Dermis microvascular lymphatic vessel endothelial cell (primary cell): Measurements from ENCODE around the gene C1orf50. TPM values are rescaled to one million over a fixed set of nuclear protein-coding genes. Genes with fewer than 3 reads are reported as not detected.
A peak's percentile ranks its signal among the peaks of the same experiment; 100 is the strongest.

Experiments
- DNase-seq, 2 donors: peaks; one replicate each; pipeline versions ENCODE4 v3.0.0 to v3.0.0-alpha.2; 2010; ENCODE audit warnings: low read depth in 2 of 2
- total RNA-seq: library from RNA; depleted of rRNA; stranded (reverse); fragments of >200 nt; gene quantifications from 2 replicates; pipeline ENCODE4 v1.2.1, GENCODE V29; 2014

The C1orf50 gene
- total RNA-seq, 1 donor from 2014 or later = 3.2 TPM

DNA sequence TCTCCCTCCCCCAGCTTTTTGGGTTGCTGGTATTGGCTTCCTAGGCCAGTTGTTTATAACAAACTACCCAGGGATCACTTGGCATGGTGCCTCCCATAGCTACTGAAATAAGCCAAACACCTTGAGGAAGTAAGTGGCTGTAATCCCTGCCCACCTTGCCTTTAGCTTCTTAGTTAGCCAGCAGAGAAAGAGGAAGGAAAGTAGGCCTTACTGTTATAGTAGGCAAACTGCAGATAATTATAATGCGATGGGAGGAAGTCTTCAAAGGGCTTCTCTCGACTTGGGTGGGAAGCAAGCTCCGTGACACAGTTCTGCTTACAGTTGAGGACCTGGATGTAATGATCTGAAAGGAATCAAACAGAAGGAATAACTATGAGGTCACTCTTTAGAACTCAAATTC lies 8.4 kb upstream of the C1orf50 start:
- DNase-seq = no peak

DNA sequence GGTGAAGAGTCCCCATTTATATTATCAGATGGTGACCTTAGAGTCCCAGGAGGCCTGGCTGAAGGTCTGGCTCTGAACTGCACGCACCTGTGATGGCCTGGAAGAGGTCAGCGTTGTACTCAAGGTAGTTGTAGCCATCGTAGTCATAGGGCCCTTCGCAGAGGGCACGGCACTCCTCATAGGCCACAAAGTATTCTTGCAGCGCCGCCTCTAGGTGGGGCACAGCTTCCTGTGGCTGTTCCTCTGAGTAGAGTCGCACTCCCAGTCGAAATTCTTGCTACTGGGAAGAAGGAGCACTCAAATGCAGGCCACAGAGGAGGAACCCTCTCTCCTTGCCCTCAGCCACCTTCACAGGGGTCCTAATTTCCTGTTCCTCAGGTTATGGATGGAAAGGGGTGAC lies 7.9 kb upstream of the C1orf50 start:
- DNase-seq = no peak

DNA sequence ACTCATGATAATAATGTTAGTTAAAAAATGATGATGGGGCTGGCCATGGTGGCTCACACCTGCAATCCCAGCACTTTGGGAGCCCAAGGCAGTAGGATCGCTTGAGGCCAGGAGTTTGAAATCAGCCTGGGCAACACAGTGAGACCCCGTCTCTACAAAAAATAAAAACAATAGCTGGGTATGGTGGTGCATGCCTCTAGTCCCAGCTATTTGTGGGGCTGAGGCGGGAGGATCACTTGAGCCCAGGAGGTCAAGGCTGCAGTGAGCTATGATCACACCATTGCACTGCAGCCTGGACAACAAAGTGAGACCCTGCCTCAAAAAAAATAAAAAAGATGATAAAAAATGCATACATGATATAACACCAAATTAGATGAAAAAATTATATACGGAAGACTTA lies 5.5 kb upstream of the C1orf50 start:
- no peak for DNase-seq

DNA sequence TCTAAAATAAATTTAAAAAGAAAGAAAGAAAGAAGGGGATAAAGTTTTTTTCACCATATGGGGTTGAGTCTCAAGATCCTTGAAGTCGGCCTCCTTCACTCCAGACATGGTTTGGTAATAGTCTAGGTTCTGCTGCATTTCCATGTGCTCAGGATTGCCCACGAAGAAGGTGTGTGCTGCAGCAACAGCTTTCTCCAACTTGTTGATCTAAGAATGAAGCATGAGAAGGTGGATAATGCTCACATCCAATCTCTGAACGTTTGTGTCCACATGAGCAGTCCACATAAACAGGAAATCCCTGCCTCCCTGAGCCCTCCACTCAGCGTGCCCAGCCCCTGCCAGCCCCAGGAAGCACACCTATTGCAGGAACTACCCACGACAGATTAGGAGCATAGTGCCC lies 4.8 kb upstream of the C1orf50 start:
- DNase-seq = peak in 1 of 2 donors; percentile 18

DNA sequence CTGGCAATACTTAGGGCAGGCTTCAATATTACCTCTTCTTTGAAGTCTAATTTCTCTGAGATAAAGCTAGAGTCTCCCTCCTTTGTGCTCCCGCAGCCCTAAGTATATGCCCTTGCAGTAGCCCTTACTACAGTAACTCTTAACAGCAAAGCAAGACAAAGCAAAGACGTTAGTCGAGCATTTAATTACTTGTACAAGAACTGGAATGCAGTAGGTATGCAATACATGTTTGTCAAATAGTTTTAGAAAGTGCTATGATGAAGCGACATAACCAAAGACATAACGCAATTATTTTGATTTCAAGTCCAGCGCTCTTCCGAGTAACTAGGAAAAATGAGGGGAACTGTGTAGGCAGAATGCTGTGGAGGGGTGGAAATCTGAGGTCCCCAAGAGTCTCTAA lies 1.8 kb upstream of the C1orf50 start:
- DNase-seq = no peak

DNA sequence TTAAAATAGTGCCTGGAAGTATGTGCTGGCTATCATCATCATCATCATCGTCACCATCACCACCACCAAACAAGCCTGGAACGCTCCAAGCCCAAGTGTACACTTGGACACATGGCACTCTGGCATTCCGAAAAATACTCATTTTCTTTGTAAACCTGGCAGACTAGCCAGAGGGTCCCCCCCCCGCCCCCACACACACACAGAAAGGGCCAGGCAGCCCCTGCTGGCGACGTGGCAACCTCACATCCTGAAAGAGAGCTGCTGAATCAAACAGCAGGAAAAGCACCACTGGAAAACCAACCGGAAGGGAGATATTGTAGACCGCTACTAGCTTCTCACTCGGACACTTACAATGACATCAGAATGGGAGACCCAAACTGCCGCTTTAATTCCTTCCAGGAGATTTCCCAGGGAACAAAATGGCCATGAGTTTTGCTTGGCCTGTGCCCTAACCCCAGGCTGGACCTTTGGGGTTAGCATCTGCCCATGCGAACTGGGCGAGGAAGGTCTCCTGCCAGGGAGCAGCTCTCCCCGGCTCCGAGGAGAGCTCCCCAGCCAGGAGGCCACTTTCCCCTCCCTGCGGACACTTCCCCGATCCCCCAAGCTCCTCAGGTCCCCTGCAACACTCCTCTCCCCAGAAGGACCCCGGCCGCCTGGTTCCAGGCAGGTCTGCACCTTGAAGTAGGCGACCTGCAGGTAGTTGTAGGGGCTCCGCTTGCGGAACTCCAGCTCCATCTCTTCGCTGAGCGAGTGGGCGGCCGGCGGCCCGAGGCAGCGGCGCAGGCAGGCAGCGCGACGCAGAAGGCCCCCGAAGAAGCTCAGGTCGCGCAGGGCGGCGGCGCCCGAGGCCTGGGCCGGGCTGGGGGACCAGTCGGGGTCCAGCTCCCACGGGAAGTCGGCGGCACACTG lies 963 bp upstream of the C1orf50 start:
- DNase-seq = peak; percentile 48 to 85

DNA sequence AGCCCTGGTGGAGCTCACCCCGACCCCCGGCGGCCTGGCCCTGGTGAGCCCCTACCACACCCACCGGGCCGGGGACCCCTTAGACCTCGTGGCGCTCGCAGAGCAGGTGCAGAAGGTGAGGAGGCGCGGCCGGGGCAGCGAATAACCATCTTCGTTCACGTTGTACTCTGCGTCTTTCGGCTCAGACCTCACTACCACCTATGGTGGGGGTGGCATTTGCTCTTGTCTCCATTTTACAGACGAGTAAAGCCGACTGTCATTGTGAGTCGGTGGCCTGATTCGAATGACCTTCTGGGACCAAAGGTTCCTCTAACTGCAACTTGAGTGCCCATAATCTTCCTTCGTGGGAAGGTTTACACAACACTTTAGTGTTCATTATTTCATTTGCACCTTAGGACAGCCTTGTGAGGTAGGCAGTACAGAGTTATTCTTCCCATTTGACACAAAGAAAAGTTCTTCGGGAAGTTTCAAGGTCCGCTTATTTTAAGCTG lies 506 bp downstream of the C1orf50 start:
- no peak for DNase-seq

DNA sequence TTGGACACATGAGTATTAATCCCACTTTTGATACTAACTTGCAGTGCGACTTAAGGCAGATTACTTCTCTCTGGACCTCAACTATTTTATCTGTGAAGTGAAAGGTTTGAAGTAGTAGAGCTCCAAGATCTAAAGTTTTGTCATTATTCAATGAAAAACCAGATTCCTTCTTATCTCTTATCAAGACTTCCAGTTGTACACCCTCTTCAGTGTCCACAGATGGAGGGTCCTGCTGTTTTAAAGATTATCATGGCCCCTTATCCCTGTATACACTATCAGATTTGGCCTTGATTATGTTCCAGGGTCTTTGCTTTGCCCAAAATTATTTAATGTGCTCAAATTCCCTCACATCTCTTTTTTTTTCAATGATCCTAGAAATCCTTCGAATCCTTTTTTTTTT lies 1.1 kb downstream of the C1orf50 start:
- DNase-seq = no peak

DNA sequence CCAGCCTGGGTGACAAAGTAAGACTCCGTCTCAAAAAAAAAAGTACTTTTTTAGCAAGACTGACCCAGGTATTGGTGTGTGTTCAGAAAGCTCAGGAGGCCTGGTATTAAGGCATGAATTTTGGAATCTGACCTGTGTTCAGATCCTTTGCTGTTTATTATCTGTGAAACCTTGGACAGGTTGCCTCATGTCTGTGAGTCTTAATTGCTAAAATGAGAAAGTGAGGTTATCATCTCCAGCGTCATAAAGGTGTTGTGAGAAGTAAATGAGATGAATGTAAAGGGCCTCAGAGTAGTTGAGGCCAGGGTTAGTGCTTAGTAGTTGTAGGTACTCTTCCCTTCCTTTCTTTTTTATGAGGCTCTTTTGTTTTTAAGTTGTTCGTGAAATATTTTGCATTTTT lies 2.8 kb downstream of the C1orf50 start:
- no peak for DNase-seq

DNA sequence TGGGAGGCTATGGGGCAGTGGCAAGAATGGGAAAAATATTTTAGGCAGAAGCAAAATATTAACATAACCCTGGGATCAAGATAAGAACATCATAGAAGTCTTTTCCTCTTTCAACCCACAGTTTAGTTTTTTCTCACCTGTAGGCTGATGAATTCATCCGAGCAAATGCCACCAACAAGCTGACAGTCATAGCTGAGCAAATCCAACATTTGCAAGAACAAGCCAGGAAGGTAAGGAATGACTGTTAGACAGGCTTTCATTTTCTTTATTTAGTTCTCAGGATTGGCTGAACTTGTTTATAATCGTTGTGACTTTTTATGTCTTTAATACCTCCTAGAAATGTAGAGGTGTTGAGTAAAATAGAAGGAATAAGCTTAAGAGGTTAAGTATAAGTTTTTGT lies 6.4 kb downstream of the C1orf50 start:
- no peak for DNase-seq

DNA sequence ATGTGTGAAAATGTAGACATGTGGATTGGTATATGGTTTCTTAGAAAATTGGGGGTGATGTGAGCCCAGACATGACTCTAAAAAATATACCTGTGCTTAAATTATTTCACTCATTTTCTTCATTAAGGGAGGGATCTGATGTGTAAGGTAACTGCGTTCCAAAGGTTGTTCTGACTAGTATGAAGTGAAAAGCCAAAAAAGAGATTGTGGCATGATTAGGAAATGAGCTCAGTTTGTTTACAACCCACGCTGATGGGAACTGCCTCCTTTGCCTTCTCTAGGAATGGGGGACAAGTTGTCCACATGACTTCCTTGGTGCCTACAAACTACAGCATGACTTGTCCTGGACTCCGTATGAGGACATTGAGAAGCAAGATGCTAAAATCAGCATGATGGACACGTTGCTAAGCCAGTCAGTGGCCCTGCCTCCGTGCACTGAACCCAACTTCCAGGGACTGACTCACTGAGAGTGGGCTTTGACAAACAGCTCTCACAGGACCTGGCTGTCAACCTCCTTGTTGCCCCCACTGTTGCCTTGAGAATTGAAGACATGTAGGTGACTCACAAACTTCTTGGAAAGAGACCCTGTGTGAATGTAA lies 8.0 kb downstream of the C1orf50 start:
- DNase-seq = no peak

DNA sequence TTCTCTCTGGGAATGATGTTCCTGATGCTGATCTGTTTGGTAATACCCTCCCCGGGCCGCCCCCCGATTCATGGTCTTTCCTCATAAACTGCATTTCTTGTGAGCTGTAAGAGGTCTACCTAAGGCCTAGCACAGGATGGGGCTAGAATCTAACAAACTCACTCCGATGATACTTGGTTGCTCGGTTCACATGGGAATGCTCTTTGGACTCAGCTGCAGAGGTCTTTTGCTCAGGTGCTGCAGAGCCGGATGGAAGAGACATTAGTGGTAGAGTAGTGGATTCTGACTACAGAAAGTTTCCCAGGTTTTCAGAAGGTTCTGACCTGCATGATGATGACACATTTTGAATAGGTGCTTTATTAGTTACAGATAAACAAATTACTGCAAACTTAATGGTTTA lies 9.5 kb downstream of the C1orf50 start:
- DNase-seq = no peak

DNA sequence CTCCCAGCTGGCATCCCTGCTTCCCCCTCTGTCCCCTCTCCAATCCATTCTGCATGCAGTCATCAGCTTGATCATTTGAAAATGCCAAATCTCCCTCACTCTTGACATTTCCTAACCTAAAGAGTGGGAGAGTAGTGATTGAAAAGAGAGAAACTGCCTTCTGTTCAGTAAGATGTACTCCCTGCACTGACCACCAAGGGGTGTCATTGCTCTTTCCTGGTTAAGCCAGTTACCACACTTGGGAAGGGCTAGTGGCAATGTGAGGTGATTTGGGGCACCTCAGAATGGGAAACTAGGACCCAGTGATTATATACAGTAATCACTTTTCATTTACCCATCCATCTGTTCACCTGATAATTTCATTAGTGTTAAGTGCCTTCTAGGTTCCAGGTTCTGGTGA lies 10.8 kb downstream of the C1orf50 start:
- peak; percentile 33 to 56 for DNase-seq

DNA sequence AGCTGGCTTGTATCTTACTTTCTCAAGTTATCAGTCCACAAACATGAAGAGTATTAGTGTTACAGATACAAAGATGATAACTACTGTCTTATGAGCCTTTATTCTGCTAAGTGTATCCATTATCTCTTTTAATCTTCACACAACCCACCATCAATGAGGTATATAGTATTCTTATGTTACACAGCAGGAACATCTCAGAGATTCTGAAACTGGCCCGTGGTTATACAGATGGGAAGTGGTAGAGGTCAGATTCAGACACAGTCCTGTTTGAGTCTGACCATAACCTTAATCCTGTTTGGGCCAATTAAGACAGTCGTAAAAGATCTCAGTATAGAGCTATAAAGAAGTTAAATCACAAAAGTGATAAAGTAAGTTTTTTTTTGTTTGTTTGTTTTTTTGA lies 12.7 kb downstream of the C1orf50 start:
- no peak for DNase-seq

DNA sequence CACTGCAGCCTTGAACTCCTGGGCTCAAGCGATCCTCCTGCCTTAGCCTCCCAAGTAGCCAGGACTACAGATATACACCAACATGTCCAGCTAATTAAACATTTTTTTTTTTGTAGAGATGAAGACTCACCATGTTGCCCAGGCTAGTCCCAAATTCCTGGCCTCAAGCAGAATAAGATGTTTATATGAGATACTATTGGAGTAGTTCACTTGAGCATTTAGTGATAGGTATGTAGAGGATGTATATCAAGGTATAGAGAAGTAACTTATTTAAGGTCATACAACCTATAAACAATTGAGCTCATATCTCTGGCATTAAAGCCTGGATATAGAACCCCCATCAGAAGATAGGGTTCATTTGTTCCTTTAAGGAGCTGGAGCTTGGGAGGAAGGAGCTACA lies 13.1 kb downstream of the C1orf50 start:
- no peak for DNase-seq

DNA sequence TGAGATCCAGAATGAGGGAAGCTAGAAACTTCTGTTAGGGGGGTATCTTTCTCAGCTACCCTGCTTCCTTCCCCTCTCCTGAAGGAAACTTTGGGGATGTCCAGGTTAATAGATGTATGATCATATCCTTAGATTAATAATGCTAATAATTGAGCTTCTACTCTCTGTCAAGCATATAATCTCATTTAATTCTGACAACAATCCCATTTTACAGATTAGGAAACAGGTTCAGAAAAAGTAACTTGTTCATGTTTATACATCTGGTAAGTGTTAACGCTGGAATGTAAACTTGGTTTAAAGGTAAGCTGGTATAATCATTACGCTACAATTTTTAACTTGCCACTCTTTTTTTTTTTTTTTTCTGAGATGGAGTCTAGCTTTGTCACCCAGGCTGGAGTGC lies 16.0 kb downstream of the C1orf50 start:
- DNase-seq = no peak

DNA sequence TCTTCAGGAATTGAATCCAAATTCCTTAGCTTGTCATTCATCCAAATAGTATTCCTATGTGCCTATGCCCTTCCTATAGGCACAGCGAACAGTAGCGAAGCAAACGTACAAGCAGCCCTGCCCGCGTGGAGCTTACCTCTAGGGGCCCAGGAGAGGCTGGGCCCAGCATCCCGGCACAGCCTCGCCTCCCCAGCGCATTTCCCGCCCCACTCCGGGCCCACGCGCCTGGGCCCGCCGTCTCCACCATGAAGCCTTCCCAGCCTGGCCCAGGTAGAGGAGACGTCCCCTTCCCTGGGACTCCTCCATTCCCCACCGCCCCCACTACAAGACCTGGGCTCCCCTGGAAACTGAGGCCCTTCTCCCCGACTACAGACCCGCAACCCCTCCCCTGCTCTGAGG lies 17.5 kb downstream of the C1orf50 start:
- no peak for DNase-seq

DNA sequence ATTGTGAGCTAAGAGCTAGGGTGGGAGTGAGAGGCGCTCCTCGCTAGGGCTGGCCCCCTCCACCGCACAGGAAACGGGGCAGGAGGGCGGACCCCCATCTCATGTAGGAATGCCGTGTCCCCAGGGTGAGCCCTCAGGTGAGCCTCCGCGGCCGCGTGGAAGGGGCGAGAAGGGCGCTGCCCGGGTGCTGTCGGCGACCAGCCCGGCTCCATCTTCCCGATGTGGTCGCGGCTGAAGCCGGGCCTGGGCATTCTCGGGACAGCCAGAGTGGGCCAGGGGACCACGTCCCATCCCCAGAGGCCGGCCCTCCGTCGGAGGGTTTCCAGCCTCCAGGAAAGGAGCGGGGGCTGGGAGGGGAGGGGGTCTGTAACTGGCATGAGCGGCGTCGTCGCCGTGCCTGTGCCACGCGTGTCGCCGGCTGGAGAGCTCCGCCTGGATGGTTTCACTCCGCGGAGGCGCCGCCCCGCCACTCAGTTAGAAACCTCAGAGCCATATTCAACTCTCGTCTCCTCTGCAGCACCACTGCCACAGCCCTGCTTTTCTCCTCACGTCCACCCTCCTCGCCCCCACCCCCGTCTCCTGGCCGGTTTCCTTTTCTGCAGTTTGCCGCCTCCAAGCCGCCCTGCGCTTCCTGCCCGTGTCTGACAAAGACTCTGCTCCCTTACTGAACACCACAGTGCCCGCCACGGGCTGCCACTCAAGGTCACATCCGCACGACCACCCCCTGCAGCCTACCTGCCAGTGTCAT lies 18.1 kb downstream of the C1orf50 start, which contains the start of gene TMEM269:
TSS of gene TMEM269 (plus strand) at position 46 of the 748 bp plus-strand sequence. CDS start 4,903 bp downstream, outside the sequence.
- peak in 1 of 2 donors; percentile 26 for DNase-seq

DNA sequence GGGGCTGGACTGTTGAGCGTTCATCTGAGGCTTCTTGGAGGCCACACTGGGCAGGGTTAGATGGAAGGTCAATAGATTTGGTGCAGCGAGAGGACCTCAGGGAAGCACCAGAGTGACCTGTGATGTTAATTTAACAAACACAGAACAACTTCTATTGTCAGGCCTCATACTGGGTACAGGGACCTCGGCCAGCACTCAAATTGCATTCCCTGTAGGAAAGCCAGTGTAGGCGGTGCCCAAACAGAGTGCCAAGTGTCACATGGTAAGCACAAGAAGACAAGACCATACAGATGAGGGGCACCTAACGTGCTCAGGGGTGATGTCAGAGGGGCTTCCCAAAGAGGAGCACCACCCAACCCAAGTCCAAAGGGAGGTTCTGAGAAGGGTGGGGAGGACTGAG lies 19.0 kb downstream of the C1orf50 start:
- no peak for DNase-seq

DNA sequence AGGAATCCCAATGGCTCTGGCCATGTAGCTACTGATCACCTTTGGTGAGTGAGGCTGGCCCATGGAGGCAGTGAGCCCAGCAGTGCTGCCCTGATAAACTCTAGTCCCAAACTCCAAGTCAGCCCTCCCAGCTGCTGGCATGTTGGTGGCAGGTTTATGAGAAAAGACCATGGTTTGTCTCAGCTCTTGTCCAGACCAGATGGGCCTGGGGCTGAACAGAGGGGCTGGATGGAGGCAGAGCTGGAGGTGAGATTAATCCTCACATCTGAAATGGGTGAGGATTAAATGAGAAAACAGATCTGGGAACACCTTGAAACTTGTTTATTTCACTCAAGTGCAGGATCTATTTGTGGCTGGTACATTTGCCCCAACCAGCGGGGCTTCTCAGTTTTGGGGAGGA lies 21.0 kb downstream of the C1orf50 start:
- DNase-seq = no peak

DNA sequence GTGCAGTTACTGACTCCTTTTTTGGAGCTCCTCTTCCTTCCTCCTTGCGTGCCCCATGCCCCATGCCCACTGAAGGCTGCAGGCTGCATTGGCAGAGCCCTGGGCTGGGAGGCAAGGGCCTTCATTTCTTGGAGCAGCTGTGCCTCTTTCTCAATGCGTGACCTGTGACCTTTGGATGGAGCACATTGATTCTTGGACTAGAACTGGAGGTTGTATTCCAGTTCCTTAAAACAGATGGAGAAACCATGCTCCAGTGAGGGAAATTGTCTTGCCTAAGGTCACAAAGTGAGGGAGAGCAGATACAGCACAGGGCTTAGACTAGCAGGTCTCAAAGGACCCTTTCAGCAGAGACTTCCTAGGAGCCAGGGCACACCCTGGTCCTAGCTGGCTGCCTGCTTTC lies 26.8 kb downstream of the C1orf50 start:
- DNase-seq = no peak

DNA sequence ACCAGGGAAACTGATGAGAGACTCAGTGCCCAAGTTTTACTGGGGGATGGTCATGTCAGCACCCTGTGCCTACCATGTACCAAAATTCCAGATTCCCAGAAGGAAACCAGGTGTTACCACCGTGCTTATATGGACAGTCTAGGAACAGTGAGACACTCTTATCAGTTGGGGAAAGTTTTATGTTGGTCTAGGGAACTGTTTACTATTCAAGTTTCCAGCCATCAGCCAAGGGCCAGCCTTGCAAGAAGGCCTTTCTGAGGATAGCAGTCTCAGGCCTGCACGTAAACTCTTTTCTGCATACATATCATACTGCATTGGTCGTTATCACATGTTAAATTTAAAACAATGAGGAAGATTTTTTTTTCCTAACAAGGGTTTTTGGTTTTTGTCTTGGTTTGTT lies 30.4 kb downstream of the C1orf50 start:
- no peak for DNase-seq
